Measurements from ENCODE around the gene PTGIS.
A peak's percentile ranks its signal among the peaks of the same experiment; 100 is the strongest.
"Not testable (repeated sequence)": the region's sequence is repeated elsewhere in the genome, so short reads cannot be mapped to it uniquely, and the experiment has no call there.

The PTGIS gene

DNA sequence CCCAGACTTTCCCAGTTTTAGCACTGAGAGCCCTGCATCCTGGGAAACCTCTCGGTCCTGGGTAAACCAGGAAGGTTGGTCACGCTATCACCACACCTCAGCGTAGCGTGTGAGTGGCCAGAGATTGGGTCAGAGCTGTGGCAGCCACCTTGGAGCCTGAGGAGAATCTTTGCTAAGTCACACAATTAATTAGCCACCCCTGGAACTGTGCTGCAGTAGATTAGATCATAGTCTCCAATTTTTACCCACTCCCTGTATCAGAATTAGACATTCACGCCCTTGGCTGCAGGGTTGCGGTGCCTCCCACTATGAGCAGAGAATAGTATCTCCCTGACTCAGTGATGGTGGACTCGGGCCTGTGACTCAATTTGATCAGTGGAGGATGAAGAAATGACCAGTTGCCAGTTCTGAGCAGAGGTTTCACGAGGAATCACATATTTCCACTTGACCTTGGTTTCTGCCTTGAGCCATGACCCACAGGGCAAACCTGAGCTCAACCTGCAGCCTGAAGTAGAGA is 6.0 kb upstream of the PTGIS start:
- Mint-ChIP-seq H3K4me1 (ENCODE audit: low read depth) (peaks cover 43% of the 10 kb centered on the region), H3K4me3 (no peak overlapping the region), H3K27me3 (peaks cover 21% of the 10 kb centered on the region), H3K36me3 (ENCODE audit: low read depth) (no peaks in the 10 kb centered on the region), H3K9me3 (peaks cover 4% of the 10 kb centered on the region), H3K27ac (no peak overlapping the region)

DNA sequence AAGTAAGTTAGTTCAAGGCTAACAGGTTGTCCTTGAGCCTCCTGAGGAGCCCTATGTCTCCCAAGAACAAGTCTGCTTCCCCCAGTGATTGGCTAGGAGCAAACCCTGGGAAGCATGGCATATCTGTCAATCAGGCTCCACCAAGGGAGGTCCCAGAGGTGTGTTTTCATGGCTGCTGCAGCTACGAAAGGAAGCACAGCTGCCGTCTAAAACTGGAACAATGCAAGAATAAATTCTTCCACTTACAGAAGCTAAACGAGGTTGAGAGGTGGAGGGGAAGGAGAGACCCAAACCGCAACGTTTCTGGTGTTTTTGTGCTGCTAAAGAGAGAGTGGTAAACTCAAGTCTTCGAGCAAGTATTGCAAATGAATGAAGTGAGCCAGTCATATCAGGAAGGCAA is 4.9 kb upstream of the PTGIS start:
- H3K27me3 Mint-ChIP-seq, result peaks cover 28% of the 10 kb centered on the region
- H3K4me1 Mint-ChIP-seq (ENCODE audit: low read depth), result peaks cover 49% of the 10 kb centered on the region
- peaks cover 4% of the 10 kb centered on the region for H3K9me3 Mint-ChIP-seq
- H3K36me3 Mint-ChIP-seq (ENCODE audit: low read depth), result no peaks in the 10 kb centered on the region
- peak overlapping the region; percentile 28 for H3K4me3 Mint-ChIP-seq
- peak overlapping the region; percentile 80 for H3K27ac Mint-ChIP-seq

DNA sequence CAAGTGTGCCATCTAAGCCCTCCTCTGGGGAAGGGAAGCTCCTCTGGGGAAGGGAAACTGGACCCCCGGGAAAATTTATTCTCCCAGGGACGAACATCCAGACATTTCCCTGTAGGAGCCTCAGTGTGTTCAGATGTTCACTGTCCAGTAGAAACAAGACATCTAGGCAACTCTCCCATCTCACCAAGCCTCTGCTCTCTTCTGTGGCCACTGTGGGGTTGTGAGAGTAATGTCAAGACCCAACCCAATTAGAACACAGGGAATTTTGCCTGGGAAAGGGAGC is 3.6 kb upstream of the PTGIS start:
- Mint-ChIP-seq H3K4me3 (no peak overlapping the region), H3K9me3 (peaks cover 2% of the 10 kb centered on the region), H3K4me1 (ENCODE audit: low read depth) (peaks cover 43% of the 10 kb centered on the region), H3K36me3 (ENCODE audit: low read depth) (no peaks in the 10 kb centered on the region), H3K27ac (no peak overlapping the region), H3K27me3 (peaks cover 38% of the 10 kb centered on the region)

DNA sequence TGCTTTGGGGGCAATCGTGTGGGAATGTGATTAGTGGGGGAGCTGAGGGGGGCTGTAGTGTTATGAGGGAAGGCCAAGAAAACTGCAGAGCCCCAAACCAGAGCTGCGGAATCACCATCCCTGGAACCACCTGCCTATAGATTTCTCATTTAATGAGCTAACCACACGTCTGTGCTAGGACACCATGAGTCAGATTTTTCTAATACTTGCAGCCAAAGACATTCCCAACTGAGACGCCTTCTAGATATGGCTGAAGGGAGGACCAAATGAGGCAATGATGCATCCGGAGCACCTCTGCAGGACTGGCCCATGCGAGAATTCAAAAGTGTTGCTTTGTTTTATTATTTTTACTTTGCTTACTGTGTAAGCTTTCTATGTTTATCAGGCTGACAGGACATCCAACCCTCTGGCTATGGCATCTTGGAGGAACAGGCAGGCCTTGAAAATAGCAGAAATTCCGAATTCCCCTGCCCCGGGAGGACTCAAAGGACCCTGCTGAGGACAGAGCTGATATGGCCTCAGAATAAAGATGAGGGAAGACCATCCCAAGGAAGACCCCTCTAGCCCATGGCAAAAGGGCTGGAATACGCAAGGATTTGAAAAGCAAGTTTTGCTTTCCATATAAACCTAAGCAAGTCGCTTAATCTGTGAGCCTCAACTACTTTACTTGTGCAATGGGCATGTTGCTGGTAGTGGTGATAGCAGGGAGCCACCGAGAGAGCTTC is 3.1 kb upstream of the PTGIS start:
- Mint-ChIP-seq H3K27me3 (peaks cover 43% of the 10 kb centered on the region), H3K4me1 (ENCODE audit: low read depth) (peaks cover 38% of the 10 kb centered on the region), H3K27ac (no peak overlapping the region)

DNA sequence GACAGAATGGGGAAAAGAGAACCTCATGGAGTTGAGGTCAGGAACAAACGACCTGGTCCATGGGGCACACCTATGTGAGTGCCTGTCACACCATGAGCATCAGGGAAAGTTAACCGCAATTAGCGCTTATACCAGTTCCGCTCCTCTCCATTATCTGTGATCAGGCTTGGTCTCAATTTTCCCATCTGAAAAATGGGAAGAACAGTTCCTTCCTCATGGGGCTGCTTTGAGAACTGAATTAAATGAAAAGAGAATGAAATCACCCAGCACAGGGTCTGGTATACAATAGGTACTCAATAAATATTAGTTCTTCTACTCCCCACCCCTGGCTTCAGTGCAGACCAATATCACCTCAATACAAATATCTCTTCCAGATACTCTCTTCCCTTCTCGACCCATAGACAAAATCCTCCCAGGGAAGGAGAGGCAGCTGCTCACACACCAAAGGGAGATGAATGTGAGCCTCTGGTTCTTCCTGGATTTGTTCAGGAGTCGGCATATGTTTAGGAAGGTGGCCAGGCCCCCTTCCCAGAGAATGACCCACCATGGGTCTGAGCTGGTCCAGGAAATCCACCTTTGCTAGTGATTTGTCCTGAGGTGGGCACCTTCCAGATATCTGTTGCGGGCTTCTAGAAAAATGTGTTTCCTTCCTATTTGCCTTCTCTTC is 2.4 kb upstream of the PTGIS start:
- Mint-ChIP-seq H3K4me3 (no peak overlapping the region), H3K27ac (no peak overlapping the region), H3K36me3 (ENCODE audit: low read depth) (no peaks in the 10 kb centered on the region), H3K9me3 (no peaks in the 10 kb centered on the region), H3K27me3 (peaks cover 50% of the 10 kb centered on the region), H3K4me1 (ENCODE audit: low read depth) (peaks cover 34% of the 10 kb centered on the region)

More for the DNA sequence above, 3.1 kb upstream of the PTGIS start:
- no peak overlapping the region for H3K4me3 Mint-ChIP-seq
- H3K9me3 Mint-ChIP-seq, result no peaks in the 10 kb centered on the region
- no peaks in the 10 kb centered on the region for H3K36me3 Mint-ChIP-seq (ENCODE audit: low read depth)

DNA sequence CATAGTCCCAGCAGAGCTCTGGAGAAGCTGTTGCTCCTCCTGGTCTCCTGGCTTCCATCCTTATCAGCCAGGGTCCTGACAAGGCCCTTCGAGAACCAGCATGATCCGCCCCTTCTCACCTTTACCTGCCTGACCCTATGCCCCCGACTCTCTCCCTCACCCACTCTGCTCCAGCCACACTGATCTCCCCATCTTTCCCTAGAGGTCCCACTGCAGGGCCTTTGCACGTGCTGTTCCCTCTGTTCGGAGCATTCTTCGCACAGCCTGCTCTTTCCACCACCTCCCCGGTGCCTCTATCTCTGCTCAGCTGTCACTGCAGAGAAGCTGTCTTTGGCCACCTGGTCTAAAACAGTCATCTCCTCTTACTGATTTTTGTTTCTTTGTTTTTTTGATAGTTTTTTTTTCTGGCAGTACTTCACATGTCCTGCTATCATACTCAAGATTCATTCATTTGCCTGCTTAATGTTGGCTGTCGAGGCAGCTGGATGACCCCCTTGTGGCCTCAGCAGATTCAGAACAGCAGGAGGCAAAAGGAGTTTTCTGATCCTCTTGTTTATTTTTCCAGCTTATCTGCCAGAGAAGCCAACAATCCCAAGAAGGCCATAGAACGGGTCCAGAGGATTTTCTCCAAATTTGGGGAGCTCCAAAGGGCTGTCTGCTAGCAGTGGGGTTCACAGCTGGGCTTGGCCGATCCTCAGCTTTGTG is 1.6 kb upstream of the PTGIS start:
- Mint-ChIP-seq H3K27ac (no peak overlapping the region), H3K36me3 (ENCODE audit: low read depth) (no peaks in the 10 kb centered on the region), H3K4me1 (ENCODE audit: low read depth) (peaks cover 31% of the 10 kb centered on the region), H3K27me3 (peaks cover 56% of the 10 kb centered on the region), H3K9me3 (no peaks in the 10 kb centered on the region), H3K4me3 (no peak overlapping the region)

DNA sequence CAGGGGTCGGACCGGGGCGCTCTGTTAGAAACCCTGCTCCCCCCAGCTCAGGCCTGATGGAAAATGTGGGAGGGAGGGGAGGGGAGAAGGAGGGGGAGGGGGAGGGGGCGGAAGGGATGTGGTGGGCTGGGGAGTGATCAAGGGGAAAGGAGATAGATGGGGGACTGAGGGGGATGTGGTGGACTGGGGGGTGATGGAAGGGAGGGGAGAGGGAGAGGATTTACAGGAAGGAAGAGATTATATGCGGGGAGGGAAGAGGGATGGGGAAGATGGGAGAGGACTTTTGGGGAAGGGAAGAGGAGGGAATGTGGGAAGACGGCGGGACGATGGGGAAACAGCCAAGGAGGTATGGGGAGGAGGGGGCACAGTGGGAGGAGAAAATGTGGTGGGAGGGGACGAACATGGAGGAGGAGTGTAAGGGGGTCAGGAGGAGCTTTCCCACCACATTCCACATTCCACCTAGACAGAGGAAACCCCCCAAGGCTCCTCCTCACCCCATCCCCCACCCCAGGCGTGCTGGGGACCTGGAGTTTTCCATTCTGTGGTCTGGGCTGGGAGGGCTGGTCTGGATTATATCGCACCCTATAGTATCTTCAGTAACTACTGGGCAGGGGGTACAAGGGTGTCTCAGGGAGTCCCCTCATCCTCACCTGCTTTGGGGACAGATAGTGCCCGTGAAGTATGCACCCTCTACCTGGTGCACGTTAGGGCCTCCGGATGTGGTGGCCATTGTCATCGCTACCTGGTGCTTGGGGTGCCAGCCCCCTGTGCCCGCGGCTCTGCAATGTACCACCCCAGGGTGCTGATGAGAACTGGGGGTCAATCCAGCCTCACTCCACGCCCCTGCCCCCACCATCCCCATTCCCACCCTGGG is 578 bp upstream of the PTGIS start:
- H3K36me3 Mint-ChIP-seq (ENCODE audit: low read depth), result no peaks in the 10 kb centered on the region
- no peaks in the 10 kb centered on the region for H3K9me3 Mint-ChIP-seq
- peak overlapping the region; percentile 67 for H3K27ac Mint-ChIP-seq
- H3K4me3 Mint-ChIP-seq, result no peak overlapping the region
- peaks cover 62% of the 10 kb centered on the region for H3K27me3 Mint-ChIP-seq
- H3K4me1 Mint-ChIP-seq (ENCODE audit: low read depth), result peaks cover 24% of the 10 kb centered on the region

DNA sequence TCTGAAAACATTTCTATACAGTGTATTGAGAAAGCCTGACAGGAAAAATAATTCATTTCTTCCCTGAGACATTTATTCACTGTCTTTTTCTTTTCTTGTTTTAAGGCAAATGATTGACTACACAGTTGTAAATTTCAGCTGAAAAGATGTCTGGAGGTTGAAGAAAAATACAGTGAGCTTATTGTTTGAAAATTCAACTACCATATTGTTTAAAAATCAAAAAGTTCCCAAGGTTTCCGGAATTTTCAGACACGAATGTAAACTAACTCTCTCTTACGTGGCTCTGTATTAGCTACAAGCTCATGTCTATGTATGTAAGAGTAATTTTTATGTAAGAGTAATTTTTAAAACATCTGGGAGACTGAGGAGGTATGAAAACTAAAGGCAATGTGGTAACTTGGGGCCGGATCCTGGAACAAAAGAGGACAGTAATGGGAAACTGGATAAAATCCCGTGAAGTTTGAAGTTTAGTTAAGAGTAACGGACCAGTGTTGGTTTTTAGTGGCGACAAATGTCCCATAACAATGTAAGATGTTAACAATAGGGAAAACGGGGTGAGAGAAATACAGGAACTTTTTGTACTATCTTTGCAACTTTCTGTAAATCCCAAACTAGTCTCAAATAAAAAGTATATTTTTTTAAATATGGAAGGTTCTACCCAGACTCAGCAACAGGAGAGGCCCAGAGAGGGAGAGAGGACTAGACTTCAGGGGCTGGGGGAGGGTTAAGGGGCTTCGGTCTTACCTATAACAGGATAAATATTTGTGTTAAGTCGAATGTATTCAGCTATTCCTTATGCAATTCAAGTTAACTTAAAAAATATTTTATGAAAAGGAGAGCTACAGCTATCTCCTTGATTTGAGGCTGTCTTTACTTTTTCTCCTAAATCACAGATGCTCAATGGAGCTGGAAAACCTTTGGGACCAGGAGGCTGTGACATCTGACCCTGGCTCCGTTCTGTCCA is 1.3 kb downstream of the PTGIS start:
- Mint-ChIP-seq H3K4me1 (ENCODE audit: low read depth) (peaks cover 8% of the 10 kb centered on the region), H3K36me3 (ENCODE audit: low read depth) (no peaks in the 10 kb centered on the region), H3K27ac (no peak overlapping the region), H3K4me3 (no peak overlapping the region), H3K9me3 (no peaks in the 10 kb centered on the region), H3K27me3 (peaks cover 66% of the 10 kb centered on the region)

DNA sequence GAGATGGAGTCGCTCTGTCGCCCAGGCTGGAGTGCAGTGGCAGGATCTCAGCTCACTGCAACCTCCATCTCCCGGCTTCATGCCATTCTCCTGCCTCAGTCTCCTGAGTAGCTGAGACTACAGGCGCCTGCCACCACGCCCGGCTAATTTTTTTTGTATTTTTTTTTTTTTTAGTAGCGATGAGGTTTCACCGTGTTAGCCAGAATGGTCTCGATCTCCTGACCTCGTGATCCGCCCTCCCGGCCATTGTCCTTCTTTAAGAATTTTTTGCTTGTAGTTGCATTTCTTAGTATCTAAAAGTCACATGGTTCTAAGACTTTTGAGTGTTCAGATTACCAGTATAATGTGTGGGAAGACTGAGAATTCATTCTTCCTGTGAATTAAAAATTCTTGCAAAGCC is 2.9 kb downstream of the PTGIS start:
- H3K4me1 Mint-ChIP-seq (ENCODE audit: low read depth); H3K9me3 Mint-ChIP-seq; H3K27ac Mint-ChIP-seq; H3K4me3 Mint-ChIP-seq; H3K36me3 Mint-ChIP-seq (ENCODE audit: low read depth): not testable (repeated sequence)
- H3K27me3 Mint-ChIP-seq, result peaks cover 70% of the 10 kb centered on the region

DNA sequence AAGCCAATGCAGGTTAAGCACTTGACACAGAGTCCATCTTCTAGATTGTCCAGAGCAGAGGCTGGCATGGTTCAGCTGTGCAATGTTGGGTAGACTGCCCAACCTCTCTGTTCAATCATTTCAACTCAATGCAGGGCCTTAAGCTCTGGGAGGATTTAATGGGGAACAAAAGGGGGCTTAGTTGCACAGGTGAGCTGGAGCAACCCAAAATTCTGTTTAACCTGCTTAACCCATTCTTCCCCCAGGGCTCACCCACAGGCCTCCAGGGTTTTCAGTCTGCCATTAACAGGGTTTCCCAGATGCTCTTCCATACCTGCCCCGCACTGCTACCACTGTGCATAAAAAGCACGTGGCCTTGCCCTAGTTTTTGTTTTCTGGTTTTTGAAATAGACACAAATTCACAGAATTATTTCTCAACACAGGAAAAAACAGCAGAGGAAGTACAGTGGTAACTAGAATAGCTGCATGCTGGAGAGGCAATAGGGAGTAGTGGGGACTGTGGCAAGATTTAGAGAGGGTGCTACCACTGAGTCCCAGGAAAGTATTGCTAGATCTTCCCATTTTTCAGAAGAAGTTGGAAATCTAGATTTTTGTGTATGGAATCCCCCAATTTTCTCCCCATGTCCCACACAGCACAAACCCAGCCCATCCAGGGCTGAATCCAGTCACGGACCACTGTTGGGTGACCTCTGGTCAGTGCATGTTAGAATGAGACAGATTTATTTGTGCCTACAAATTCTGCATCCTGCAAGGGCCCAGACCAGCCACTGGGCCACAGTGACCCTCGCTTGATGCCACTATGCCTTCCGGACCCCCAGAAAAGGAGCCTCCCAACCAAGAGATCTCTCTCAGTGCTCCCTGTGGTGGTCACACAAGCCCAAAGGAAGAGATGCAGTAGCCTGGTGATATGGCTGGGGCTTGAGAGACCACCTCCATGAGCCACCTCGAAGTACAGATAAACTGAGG is 4.6 kb downstream of the PTGIS start:
- Mint-ChIP-seq H3K9me3 (no peaks in the 10 kb centered on the region), H3K27ac (no peak overlapping the region)

DNA sequence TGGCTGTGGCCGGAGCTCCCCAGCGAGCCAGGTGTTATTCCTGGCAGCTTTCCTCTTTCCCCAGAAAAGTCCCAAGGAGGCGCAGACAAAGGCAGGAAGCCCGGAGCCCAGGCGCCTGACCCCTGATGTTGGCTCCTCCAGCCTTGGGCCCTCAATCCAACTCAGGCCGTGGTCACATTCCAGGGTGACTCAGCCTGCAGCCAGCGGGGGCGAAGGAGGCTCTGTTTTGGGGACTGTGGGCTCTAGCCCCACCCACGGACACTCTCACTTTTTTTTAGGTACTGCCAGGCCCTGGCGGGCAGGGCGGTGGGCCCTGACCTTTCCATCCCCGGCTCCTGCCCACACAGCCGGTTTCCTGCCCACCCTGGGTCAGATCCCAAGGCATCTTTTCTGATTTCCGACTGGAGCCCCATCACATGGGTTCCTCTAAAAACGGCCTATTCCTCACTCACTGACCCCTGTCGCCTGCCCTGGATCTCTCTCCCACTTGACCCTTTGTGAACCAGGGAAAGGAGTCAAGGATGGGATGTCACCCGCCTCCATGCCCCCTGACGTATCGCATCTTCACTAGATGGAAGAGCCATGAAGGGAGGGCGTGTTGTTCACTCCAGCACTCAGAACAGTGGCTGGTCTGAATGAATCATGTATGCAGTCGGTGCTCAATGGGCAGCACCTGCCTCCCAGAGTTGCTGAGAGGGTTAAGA is 5.5 kb downstream of the PTGIS start:
- Mint-ChIP-seq H3K27me3 (peaks cover 69% of the 10 kb centered on the region), H3K27ac (no peak overlapping the region), H3K36me3 (ENCODE audit: low read depth) (no peaks in the 10 kb centered on the region), H3K4me1 (ENCODE audit: low read depth) (no peaks in the 10 kb centered on the region), H3K4me3 (no peak overlapping the region), H3K9me3 (no peaks in the 10 kb centered on the region)

More for the DNA sequence above, 4.6 kb downstream of the PTGIS start:
- Mint-ChIP-seq H3K4me1 (ENCODE audit: low read depth) (no peaks in the 10 kb centered on the region), H3K36me3 (ENCODE audit: low read depth) (no peaks in the 10 kb centered on the region), H3K4me3 (no peak overlapping the region), H3K27me3 (peaks cover 67% of the 10 kb centered on the region)

DNA sequence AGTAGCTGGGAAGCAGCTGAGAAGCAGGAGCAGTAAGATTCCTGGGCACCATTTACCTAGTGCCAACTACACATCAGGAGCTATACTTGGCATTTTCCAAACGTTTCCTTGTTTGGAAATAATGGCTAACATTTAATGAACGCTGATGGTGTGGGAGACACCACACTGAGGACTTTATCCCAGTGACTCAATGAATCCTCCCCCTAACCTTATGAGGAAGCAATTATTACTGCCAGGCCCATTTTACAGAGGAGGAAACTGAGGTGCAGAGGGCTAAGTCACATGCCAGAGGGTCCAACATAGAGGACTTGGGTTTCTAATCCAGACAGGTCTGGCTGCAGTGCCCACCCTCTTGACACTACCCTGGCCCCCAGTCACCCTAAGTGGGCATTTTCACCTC is 6.1 kb downstream of the PTGIS start:
- peaks cover 67% of the 10 kb centered on the region for H3K27me3 Mint-ChIP-seq
- H3K9me3 Mint-ChIP-seq, result peaks cover 3% of the 10 kb centered on the region
- H3K36me3 Mint-ChIP-seq (ENCODE audit: low read depth), result no peaks in the 10 kb centered on the region
- H3K4me1 Mint-ChIP-seq (ENCODE audit: low read depth), result no peaks in the 10 kb centered on the region
- H3K4me3 Mint-ChIP-seq, result no peak overlapping the region
- H3K27ac Mint-ChIP-seq, result no peak overlapping the region
